ENCODE measurements around the gene CDHR4.

GRCh38 chr3:49780080-49780974 lies 19.3 kb downstream of the CDHR4 start:
- TF ChIP-seq CTCF (conservative IDR thresholded peaks at IDR 0.05; ENCODE audit: low read depth, low read length) (no peak), EZH2 (IDR thresholded peaks at IDR 0.05; ENCODE audit: low read length, unreplicated experiment) (no peak), EZH2phosphoT487 (IDR thresholded peaks at IDR 0.05; ENCODE audit: borderline replicate concordance, low read length) (no peak)
